Endodermal cell (in vitro differentiated cells): Measurements from ENCODE around the gene HPSE2. TPM values are rescaled to one million over a fixed set of nuclear protein-coding genes. Genes with fewer than 3 reads are reported as not detected.

Experiments used
- DNase-seq: peaks from one replicate; pipeline ENCODE4 v3.0.0-alpha.2; 2017
- H3K27ac ChIP-seq: 2 replicates; pipeline ENCODE4 v1.5.1; 2013; ENCODE audit warnings: mild to moderate bottlenecking, low read depth, low read length, moderate library complexity
- H3K27me3 ChIP-seq: 2 replicates; pipeline ENCODE4 v1.6.1; 2013; ENCODE audit warnings: mild to moderate bottlenecking, low read length, moderate library complexity; ENCODE audit not compliant: insufficient read depth, control insufficient read depth, poor library complexity, severe bottlenecking
- H3K36me3 ChIP-seq: 2 replicates; pipeline ENCODE4 v1.7.0; 2013; ENCODE audit warnings: mild to moderate bottlenecking, low read length, moderate library complexity; ENCODE audit not compliant: control insufficient read depth, insufficient read depth
- H3K4me1 ChIP-seq: one replicate; pipeline ENCODE4 v1.7.0; 2013; ENCODE audit warnings: low read length; ENCODE audit not compliant: control insufficient read depth, insufficient read depth
- H3K4me3 ChIP-seq: 2 replicates; pipeline ENCODE4 v1.5.1; 2013; ENCODE audit warnings: mild to moderate bottlenecking, low read length, moderate library complexity
- H3K9ac ChIP-seq: 2 replicates; pipeline ENCODE4 v1.6.1; 2013; ENCODE audit warnings: mild to moderate bottlenecking, low read length, moderate library complexity; ENCODE audit not compliant: poor library complexity, severe bottlenecking; ENCODE audit errors: extremely low read depth
- H3K9me3 ChIP-seq: 2 replicates; pipeline ENCODE4 v1.6.1; 2013; ENCODE audit warnings: mild to moderate bottlenecking, low read length, moderate library complexity; ENCODE audit not compliant: control insufficient read depth
- H3K27ac Mint-ChIP-seq: 2 replicates; pipeline ENCODE4 v1.8.0; 2020; ENCODE audit warnings: mixed read lengths
- H3K27me3 Mint-ChIP-seq: 2 replicates; pipeline ENCODE4 v1.8.0; 2021; ENCODE audit warnings: mild to moderate bottlenecking, mixed read lengths; ENCODE audit not compliant: insufficient read depth
- H3K36me3 Mint-ChIP-seq: 2 replicates; pipeline ENCODE4 v1.8.0; 2020; ENCODE audit warnings: low read depth, mixed read lengths
- H3K4me1 Mint-ChIP-seq: 2 replicates; pipeline ENCODE4 v1.8.0; 2020; ENCODE audit warnings: mixed read lengths
- H3K4me3 Mint-ChIP-seq: 2 replicates; pipeline ENCODE4 v1.8.0; 2020; ENCODE audit warnings: mild to moderate bottlenecking, moderate library complexity, mixed read lengths
- H3K9me3 Mint-ChIP-seq: 2 replicates; pipeline ENCODE4 v1.8.0; 2020; ENCODE audit warnings: mild to moderate bottlenecking, mixed read lengths
- CTCF ChIP-seq: fragments of 200-600 bp; sonication (generic); conservative IDR thresholded peaks from 2 replicates; pipeline ENCODE4 v1.5.0; 2021; ENCODE audit warnings: antibody characterized with exemption, mild to moderate bottlenecking
- WGBS, 2 experiments: methylation state at CpG; one replicate each; pipeline versions ENCODE4 v1.1.5 to v1.1.7; 2013; ENCODE audit warnings: missing lambda C conversion rate in 2 of 2, mixed read lengths in 1 of 2; ENCODE audit not compliant: insufficient coverage in 1 of 2, insufficient read length in 1 of 2; 5-methylcytosine and 5-hydroxymethylcytosine counted together
- total RNA-seq, 2 donors: library from RNA; stranded (reverse); fragmentation: NEBNext Ultra II Directional in 1 of 2; extraction: Animal tissue kit (Norgen Biotek cat#: 25700) in 1 of 2; gene quantifications; 2 replicates in 1 of 2; 3 replicates in 1 of 2; pipeline ENCODE4 v1.2.1, GENCODE V29; 2021

The HPSE2 gene
- total RNA-seq, 2 donors from 2014 or later, result 0.07 to 0.11 TPM

GRCh38 chr10:98486421-98486820 is 749.2 kb downstream of the HPSE2 start:
- H3K27ac ChIP-seq, result no peak overlapping the region
- no peaks in the 10 kb centered on the region for H3K4me1 Mint-ChIP-seq

GRCh38 chr10:98485959-98486358 is 749.7 kb downstream of the HPSE2 start:
- H3K4me3 Mint-ChIP-seq, result no peak overlapping the region
- H3K9me3 ChIP-seq, result peaks cover 10% of the 10 kb centered on the region
- peak; percentile 29 for TF ChIP-seq CTCF
- H3K4me1 ChIP-seq, result no peaks in the 10 kb centered on the region
- no peak overlapping the region for H3K27ac ChIP-seq
- H3K27me3 Mint-ChIP-seq, result peaks cover 2% of the 10 kb centered on the region
- H3K4me1 Mint-ChIP-seq, result no peaks in the 10 kb centered on the region
- H3K9me3 Mint-ChIP-seq, result peaks cover 6% of the 10 kb centered on the region
- no peak for DNase-seq
- no peaks in the 10 kb centered on the region for H3K27me3 ChIP-seq
- H3K36me3 ChIP-seq, result no peaks in the 10 kb centered on the region
- no peak overlapping the region for H3K9ac ChIP-seq
- no peaks in the 10 kb centered on the region for H3K36me3 Mint-ChIP-seq
- H3K27ac Mint-ChIP-seq, result no peak overlapping the region
- H3K4me3 ChIP-seq, result no peak overlapping the region
- 67 to 84% methylated on average over 1 to 2 of the region's 2 CpGs for WGBS, 2 experiments

More at GRCh38 chr10:98486421-98486820, 749.2 kb downstream of the HPSE2 start:
- Mint-ChIP-seq H3K27ac (no peak overlapping the region), H3K9me3 (peaks cover 6% of the 10 kb centered on the region), H3K36me3 (no peaks in the 10 kb centered on the region), H3K27me3 (peaks cover 2% of the 10 kb centered on the region), H3K4me3 (no peak overlapping the region)
- Histone ChIP-seq H3K36me3 (no peaks in the 10 kb centered on the region), H3K4me3 (no peak overlapping the region), H3K9ac (no peak overlapping the region), H3K4me1 (no peaks in the 10 kb centered on the region), H3K9me3 (peaks cover 10% of the 10 kb centered on the region), H3K27me3 (no peaks in the 10 kb centered on the region)
- DNase-seq, result no peak
- 86 to 90% methylated on average over 2 to 3 of the region's 3 CpGs for WGBS, 2 experiments
- TF ChIP-seq CTCF, result no peak

- no peak for TF ChIP-seq CTCF
- H3K36me3 ChIP-seq, result no peaks in the 10 kb centered on the region
- no peak overlapping the region for H3K4me3 ChIP-seq
- no peaks in the 10 kb centered on the region for H3K27me3 ChIP-seq
- peaks cover 2% of the 10 kb centered on the region for H3K27me3 Mint-ChIP-seq
- H3K27ac ChIP-seq, result no peak overlapping the region
- no peak overlapping the region for H3K27ac Mint-ChIP-seq
- H3K36me3 Mint-ChIP-seq, result no peaks in the 10 kb centered on the region
- peaks cover 8% of the 10 kb centered on the region for H3K9me3 Mint-ChIP-seq
- no peaks in the 10 kb centered on the region for H3K4me1 Mint-ChIP-seq
- peaks cover 10% of the 10 kb centered on the region for H3K9me3 ChIP-seq
- H3K4me3 Mint-ChIP-seq, result no peak overlapping the region
- DNase-seq, result no peak
- no peaks in the 10 kb centered on the region for H3K4me1 ChIP-seq
- H3K9ac ChIP-seq, result no peak overlapping the region
Observed at GRCh38 chr10:98483658-98484057, 752.0 kb downstream of the HPSE2 start.
